ENCODE data around the gene SATB2. TPM values are rescaled to one million over a fixed set of nuclear protein-coding genes. Genes with fewer than 3 reads are reported as not detected.

Gene SATB2
- total RNA-seq (17.5 TPM), polyA plus RNA-seq (ENCODE audit: insufficient read depth, low read depth, low replicate concordance) (1.3 TPM)
- long read RNA-seq, donor 1, full-length matches to known transcripts: 1 of 1 reads
- long read RNA-seq, donor 1, partial matches to known transcripts: 0 of 1 reads
- long read RNA-seq, donor 1, other reads (novel, unspliced or antisense): 0 of 1 reads
- long read RNA-seq, donor 2: 0 reads
- long read RNA-seq, donor 3, partial matches to known transcripts: 16 of 16 reads
- long read RNA-seq, donor 3, other reads (novel, unspliced or antisense): 0 of 16 reads
- long read RNA-seq, donor 4, partial matches to known transcripts: 0 of 1 reads
- long read RNA-seq, donor 4, other reads (novel, unspliced or antisense): 0 of 1 reads
- long read RNA-seq, donor 5: 0 reads
- long read RNA-seq, donor 6: 0 reads
- long read RNA-seq, donor 7, full-length matches to known transcripts: 1 of 10 reads
- long read RNA-seq, donor 7, partial matches to known transcripts: 6 of 10 reads
- long read RNA-seq, donor 7, other reads (novel, unspliced or antisense): 3 of 10 reads
- long read RNA-seq, donor 8: 0 reads
- long read RNA-seq, donor 9, partial matches to known transcripts: 0 of 1 reads
- long read RNA-seq, donor 9, other reads (novel, unspliced or antisense): 0 of 1 reads
- long read RNA-seq, donor 10: 0 reads

DNA sequence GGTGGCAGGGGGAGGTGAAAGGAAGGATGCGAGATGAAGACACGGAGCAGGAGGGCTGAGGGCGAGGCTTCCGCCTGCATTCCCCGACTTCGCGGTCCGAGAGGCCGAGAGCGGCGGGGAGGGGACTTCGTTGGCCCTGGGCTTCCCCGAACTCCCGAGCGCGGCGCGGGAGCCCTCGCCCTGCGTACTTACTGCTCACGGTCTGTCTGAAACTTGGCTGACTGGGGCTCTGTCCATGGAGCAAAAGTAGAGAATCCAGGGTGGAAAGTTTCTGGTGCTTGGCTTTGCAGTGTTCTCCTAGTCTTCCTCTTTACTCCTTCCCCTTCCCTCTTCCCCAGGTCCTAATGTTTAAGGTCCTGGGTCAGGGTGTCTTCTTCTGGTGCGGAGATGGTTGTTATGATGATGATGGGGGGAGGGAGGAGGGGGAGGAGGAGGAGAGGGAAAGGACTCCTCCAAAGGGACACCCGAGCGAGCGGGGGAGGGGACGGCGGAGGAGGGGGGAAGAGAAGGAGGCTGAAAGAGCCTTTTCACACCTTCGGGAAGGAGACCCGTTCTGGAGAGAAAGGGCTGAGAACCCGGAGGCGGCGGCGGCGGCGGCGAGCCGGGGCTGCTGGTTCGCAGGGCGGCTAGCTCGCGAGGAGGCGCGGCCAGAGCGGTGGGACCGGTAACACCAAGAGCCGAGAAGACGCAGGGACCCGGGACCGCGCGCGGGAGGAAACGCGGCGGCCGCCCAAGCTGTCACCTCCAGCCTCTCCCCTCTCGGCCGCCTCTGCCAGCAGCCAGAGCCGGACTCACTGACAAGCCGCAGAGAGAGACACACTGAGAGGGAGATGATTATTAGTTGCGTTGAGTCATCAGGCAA lies at the start of gene SATB2:
SATB2 (minus strand) TSS at position 793 of the 862 bp plus-strand sequence. CDS start 1,902 bp downstream, outside the sequence.
- Histone ChIP-seq H3K9me3 (ENCODE audit: control insufficient read depth in 2 of 3, insufficient read depth in 1 of 3, low read length in 3 of 3) (no peaks in the 10 kb centered on the region), H3K9ac (ENCODE audit: low read length in 3 of 3) (peak within 1 kb of the TSS in 1 of 3 donors; percentile 81), H3K27ac (ENCODE audit: low read depth in 2 of 2, low read length in 2 of 2) (peak within 1 kb of the TSS; percentile 15 to 63), H3K4me1 (ENCODE audit: control insufficient read depth in 2 of 3, insufficient read depth in 2 of 3, low read depth in 1 of 3, low read length in 3 of 3) (peaks cover 0 to 12% (median 8%) of the 10 kb centered on the region in 3 donors), H3K27me3 (ENCODE audit: control insufficient read depth, insufficient read depth, low read length) (peaks cover 53% of the 10 kb centered on the region), H3K36me3 (ENCODE audit: control insufficient read depth in 2 of 3, insufficient read depth in 3 of 3, low read length in 3 of 3) (no peaks in the 10 kb centered on the region), H3K4me3 (ENCODE audit: low read length in 3 of 3) (peak within 1 kb of the TSS; percentile 37 to 97 (median 93))
- TF ChIP-seq, protein P1, sequence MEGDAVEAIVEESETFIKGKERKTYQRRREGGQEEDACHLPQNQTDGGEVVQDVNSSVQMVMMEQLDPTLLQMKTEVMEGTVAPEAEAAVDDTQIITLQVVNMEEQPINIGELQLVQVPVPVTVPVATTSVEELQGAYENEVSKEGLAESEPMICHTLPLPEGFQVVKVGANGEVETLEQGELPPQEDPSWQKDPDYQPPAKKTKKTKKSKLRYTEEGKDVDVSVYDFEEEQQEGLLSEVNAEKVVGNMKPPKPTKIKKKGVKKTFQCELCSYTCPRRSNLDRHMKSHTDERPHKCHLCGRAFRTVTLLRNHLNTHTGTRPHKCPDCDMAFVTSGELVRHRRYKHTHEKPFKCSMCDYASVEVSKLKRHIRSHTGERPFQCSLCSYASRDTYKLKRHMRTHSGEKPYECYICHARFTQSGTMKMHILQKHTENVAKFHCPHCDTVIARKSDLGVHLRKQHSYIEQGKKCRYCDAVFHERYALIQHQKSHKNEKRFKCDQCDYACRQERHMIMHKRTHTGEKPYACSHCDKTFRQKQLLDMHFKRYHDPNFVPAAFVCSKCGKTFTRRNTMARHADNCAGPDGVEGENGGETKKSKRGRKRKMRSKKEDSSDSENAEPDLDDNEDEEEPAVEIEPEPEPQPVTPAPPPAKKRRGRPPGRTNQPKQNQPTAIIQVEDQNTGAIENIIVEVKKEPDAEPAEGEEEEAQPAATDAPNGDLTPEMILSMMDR (IDR thresholded peaks at IDR 0.05; ENCODE audit: borderline replicate concordance, extremely low read depth, insufficient read depth): no peak
- DNase-seq (peak; percentile 42 to 80 (median 56)), FAIRE-seq (no peak)
- intact Hi-C loops (cut with DNase I): no loop called here

DNA sequence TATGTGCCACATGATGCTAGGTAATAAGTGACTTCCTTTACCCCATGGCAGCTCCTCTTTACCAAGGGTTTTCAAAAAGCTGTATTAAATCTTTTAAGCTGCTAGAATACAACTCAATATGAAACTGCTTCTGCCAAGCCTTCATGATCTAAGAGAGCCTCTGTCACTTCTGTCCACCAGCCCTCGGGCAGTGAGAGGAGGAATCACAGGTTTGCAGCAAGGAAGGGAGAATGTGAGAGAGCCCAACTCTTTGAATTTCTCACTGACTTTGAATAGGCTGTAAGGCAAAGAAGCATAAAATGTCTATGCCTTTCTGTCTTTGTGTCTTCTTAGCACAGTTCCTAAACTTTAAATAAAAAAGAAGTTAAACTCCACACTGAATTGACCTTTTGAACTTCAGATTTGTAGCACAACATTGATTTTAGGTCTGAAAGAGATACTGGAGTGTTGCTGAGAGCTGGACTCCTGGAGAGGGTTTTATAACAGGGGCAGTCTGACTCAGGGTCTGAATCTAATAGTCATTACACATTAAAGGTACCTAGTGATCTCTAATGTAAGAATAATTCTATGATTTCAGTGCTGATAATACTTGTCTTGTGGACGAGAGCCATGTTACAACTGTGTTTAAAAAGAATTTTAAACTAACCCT lies 48.1 kb upstream of the SATB2 start:
- TF ChIP-seq, protein P1 (IDR thresholded peaks at IDR 0.05; ENCODE audit: borderline replicate concordance, extremely low read depth, insufficient read depth): no peak
- DNase-seq (no peak), FAIRE-seq (no peak)
- Histone ChIP-seq H3K4me1 (ENCODE audit: control insufficient read depth in 2 of 3, insufficient read depth in 2 of 3, low read depth in 1 of 3, low read length in 3 of 3) (no peaks in the 10 kb centered on the region), H3K4me3 (ENCODE audit: low read length in 3 of 3) (no peak overlapping the region), H3K27ac (ENCODE audit: low read depth in 2 of 2, low read length in 2 of 2) (no peak overlapping the region), H3K9me3 (ENCODE audit: control insufficient read depth in 2 of 3, insufficient read depth in 1 of 3, low read length in 3 of 3) (no peaks in the 10 kb centered on the region), H3K36me3 (ENCODE audit: control insufficient read depth in 2 of 3, insufficient read depth in 3 of 3, low read length in 3 of 3) (no peaks in the 10 kb centered on the region), H3K9ac (ENCODE audit: low read length in 3 of 3) (no peak overlapping the region), H3K27me3 (ENCODE audit: control insufficient read depth, insufficient read depth, low read length) (no peaks in the 10 kb centered on the region)
- intact Hi-C loops (cut with DNase I): no loop called here

DNA sequence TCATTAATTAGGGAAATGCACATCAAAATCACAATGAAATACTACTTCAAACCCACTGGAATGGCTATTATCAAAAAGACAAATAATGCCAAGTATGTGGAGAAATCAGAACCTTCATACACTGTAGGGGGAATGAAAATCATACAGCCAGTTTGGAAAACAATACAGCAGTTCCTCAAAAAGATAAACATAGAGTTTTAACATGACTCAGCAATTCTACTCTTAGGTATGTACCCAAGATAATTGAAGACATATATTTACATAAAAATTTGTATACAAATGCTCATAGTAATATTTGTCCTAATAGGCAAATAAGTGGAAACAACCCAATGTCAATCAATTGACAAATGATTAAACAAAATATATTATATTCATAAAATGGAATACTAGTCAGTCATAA lies 45.4 kb upstream of the SATB2 start:
- no peaks in the 10 kb centered on the region for H3K27me3 ChIP-seq (ENCODE audit: control insufficient read depth, insufficient read depth, low read length)
- no peak overlapping the region for H3K4me3 ChIP-seq (ENCODE audit: low read length in 3 of 3)
- H3K27ac ChIP-seq (ENCODE audit: low read depth in 2 of 2, low read length in 2 of 2): no peak overlapping the region
- TF ChIP-seq, protein P1 (IDR thresholded peaks at IDR 0.05; ENCODE audit: borderline replicate concordance, extremely low read depth, insufficient read depth): no peak
- no peaks in the 10 kb centered on the region for H3K4me1 ChIP-seq (ENCODE audit: control insufficient read depth in 2 of 3, insufficient read depth in 2 of 3, low read depth in 1 of 3, low read length in 3 of 3)
- intact Hi-C loops (cut with DNase I): no loop called here
- H3K36me3 ChIP-seq (ENCODE audit: control insufficient read depth in 2 of 3, insufficient read depth in 3 of 3, low read length in 3 of 3): no peaks in the 10 kb centered on the region
- H3K9ac ChIP-seq (ENCODE audit: low read length in 3 of 3): no peak overlapping the region
- no peaks in the 10 kb centered on the region for H3K9me3 ChIP-seq (ENCODE audit: control insufficient read depth in 2 of 3, insufficient read depth in 1 of 3, low read length in 3 of 3)
- DNase-seq (no peak), FAIRE-seq (no peak)

Measured in kidney (tissue), 22 donors.